Measurements from ENCODE around the gene GABRQ. TPM values are rescaled to one million over a fixed set of nuclear protein-coding genes. Genes with fewer than 3 reads are reported as not detected.

Gene GABRQ
- total RNA-seq, 4 donors from 2014 or later: 0.07 TPM; not detected in 3

- TF ChIP-seq POLR2A (IDR thresholded peaks at IDR 0.05): no peak
- TF ChIP-seq EP300 (IDR thresholded peaks at IDR 0.05): no peak
- TF ChIP-seq, protein P1, sequence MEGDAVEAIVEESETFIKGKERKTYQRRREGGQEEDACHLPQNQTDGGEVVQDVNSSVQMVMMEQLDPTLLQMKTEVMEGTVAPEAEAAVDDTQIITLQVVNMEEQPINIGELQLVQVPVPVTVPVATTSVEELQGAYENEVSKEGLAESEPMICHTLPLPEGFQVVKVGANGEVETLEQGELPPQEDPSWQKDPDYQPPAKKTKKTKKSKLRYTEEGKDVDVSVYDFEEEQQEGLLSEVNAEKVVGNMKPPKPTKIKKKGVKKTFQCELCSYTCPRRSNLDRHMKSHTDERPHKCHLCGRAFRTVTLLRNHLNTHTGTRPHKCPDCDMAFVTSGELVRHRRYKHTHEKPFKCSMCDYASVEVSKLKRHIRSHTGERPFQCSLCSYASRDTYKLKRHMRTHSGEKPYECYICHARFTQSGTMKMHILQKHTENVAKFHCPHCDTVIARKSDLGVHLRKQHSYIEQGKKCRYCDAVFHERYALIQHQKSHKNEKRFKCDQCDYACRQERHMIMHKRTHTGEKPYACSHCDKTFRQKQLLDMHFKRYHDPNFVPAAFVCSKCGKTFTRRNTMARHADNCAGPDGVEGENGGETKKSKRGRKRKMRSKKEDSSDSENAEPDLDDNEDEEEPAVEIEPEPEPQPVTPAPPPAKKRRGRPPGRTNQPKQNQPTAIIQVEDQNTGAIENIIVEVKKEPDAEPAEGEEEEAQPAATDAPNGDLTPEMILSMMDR (IDR thresholded peaks at IDR 0.05): no peak
- no peak for TF ChIP-seq POLR2AphosphoS5 (IDR thresholded peaks at IDR 0.05)
- WGBS, 2 donors (ENCODE audit: low coverage in 1 of 2): 75 to 85% methylated on average over 6 to 8 of the region's 11 CpGs
- no peaks in the 10 kb centered on the region for H3K9me3 ChIP-seq
- no peak for ATAC-seq
- no peak overlapping the region for H3K4me3 ChIP-seq
- peaks cover 26% of the 10 kb centered on the region for H3K27me3 ChIP-seq
- H3K4me1 ChIP-seq: peaks cover 0 to 3% (median 0%) of the 10 kb centered on the region in 3 donors
- H3K27ac ChIP-seq: no peak overlapping the region
- H3K36me3 ChIP-seq: no peaks in the 10 kb centered on the region
These were observed 5.4 kb downstream of the GABRQ start for GRCh38 chrX:152642931-152643564.

DNA sequence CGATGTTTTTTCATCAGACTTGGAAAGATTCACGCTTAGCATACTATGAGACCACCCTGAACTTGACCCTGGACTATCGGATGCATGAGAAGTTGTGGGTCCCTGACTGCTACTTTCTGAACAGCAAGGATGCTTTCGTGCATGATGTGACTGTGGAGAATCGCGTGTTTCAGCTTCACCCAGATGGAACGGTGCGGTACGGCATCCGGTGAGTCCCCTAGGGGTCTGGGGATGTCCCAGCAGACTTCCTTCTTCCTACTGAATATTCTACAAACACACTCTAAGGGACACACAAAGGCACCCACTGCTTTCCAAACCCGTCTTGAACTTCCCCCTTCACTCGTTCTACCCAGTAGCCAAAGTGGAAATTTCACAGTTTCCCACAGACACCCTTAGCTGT is 9.3 kb downstream of the GABRQ start:
- no peaks in the 10 kb centered on the region for H3K9me3 ChIP-seq
- ATAC-seq: no peak
- no peak overlapping the region for H3K4me3 ChIP-seq
- H3K36me3 ChIP-seq: no peaks in the 10 kb centered on the region
- TF ChIP-seq POLR2AphosphoS5 (IDR thresholded peaks at IDR 0.05): no peak
- TF ChIP-seq POLR2A (IDR thresholded peaks at IDR 0.05): no peak
- no peak for TF ChIP-seq EP300 (IDR thresholded peaks at IDR 0.05)
- TF ChIP-seq, protein P1 (IDR thresholded peaks at IDR 0.05): no peak
- 69 to 100% methylated on average over 3 to 11 of the region's 12 CpGs for WGBS, 2 donors (ENCODE audit: low coverage in 1 of 2)
- H3K27ac ChIP-seq: no peak overlapping the region
- H3K4me1 ChIP-seq: no peaks in the 10 kb centered on the region
- no peaks in the 10 kb centered on the region for H3K27me3 ChIP-seq

DNA sequence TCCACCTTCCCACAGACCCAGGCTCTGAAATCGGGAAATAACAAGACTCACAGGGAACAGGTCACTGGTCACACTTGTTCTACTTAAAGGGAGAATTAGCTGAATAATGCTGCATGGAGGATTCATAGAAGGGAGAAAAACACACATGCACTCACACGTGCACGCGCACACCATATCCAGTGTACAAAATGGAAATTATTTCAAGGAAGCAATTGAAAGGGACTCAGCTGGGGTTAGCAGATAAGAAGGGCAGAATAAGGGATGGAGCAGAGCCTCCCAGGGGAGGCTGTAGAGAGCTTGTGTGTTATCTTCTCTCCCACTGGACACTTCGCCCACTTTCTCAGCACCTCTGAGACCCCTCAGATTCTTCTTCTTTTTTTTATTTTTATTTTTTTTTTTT is 10.3 kb downstream of the GABRQ start:
- WGBS, 2 donors (ENCODE audit: low coverage in 1 of 2): 77 to 84% methylated on average over 2 to 5 of the region's 5 CpGs
- H3K4me1 ChIP-seq: no peaks in the 10 kb centered on the region
- TF ChIP-seq EP300 (IDR thresholded peaks at IDR 0.05) (no peak), POLR2AphosphoS5 (IDR thresholded peaks at IDR 0.05) (no peak), POLR2A (IDR thresholded peaks at IDR 0.05) (no peak)
- TF ChIP-seq, protein P1 (IDR thresholded peaks at IDR 0.05): no peak
- H3K36me3 ChIP-seq: no peaks in the 10 kb centered on the region
- no peak overlapping the region for H3K4me3 ChIP-seq
- ATAC-seq: no peak
- H3K27ac ChIP-seq: no peak overlapping the region
- no peaks in the 10 kb centered on the region for H3K27me3 ChIP-seq
- no peaks in the 10 kb centered on the region for H3K9me3 ChIP-seq

GRCh38 chrX:152652060-152652459 is 14.4 kb downstream of the GABRQ start:
- H3K9me3 ChIP-seq: no peaks in the 10 kb centered on the region
- 80% methylated on average over 1 of the region's 6 CpGs; no CpG with 5 or more reads in 1 of the 2 donors for WGBS, 2 donors (ENCODE audit: low coverage in 1 of 2)
- no peak for ATAC-seq
- H3K4me1 ChIP-seq: no peaks in the 10 kb centered on the region
- H3K27me3 ChIP-seq: no peaks in the 10 kb centered on the region
- no peak for TF ChIP-seq POLR2A (IDR thresholded peaks at IDR 0.05)
- TF ChIP-seq EP300 (IDR thresholded peaks at IDR 0.05): no peak
- TF ChIP-seq, protein P1 (IDR thresholded peaks at IDR 0.05): no peak
- TF ChIP-seq POLR2AphosphoS5 (IDR thresholded peaks at IDR 0.05): no peak
- no peak overlapping the region for H3K27ac ChIP-seq
- H3K4me3 ChIP-seq: no peak overlapping the region
- no peaks in the 10 kb centered on the region for H3K36me3 ChIP-seq

GRCh38 chrX:152652467-152652866 is 14.8 kb downstream of the GABRQ start:
- ATAC-seq: no peak
- TF ChIP-seq, protein P1 (IDR thresholded peaks at IDR 0.05): no peak
- TF ChIP-seq EP300 (IDR thresholded peaks at IDR 0.05) (no peak), POLR2A (IDR thresholded peaks at IDR 0.05) (no peak), POLR2AphosphoS5 (IDR thresholded peaks at IDR 0.05) (no peak)
- WGBS, 2 donors (ENCODE audit: low coverage in 1 of 2): 80 to 81% methylated on average over 2 to 9 of the region's 16 CpGs
- Histone ChIP-seq H3K9me3 (no peaks in the 10 kb centered on the region), H3K36me3 (no peaks in the 10 kb centered on the region), H3K27ac (no peak overlapping the region), H3K27me3 (no peaks in the 10 kb centered on the region), H3K4me3 (no peak overlapping the region), H3K4me1 (no peaks in the 10 kb centered on the region)
